HL-60 (cell line): Measurements from ENCODE around the gene PSMA5.

Source experiments
- DNase-seq, 2 experiments: peaks; one replicate each; pipeline ENCODE4 v3.0.0-alpha.2; 2010 to 2020; ENCODE audit warnings: low read depth in 1 of 2, low spot score in 1 of 2
- H3K27ac ChIP-seq: fragments of 250-450 bp; sonication (Bioruptor Pico); replicated peaks from 2 replicates; pipeline ENCODE4 v1.5.1; 2020; ENCODE audit warnings: mild to moderate bottlenecking, moderate library complexity
- H3K27me3 ChIP-seq: fragments of 250-450 bp; sonication (Bioruptor Pico); 2 replicates; pipeline ENCODE4 v1.5.1; 2021; ENCODE audit warnings: mild to moderate bottlenecking, moderate library complexity; ENCODE audit not compliant: insufficient read depth, poor library complexity, severe bottlenecking
- H3K4me3 ChIP-seq: replicated peaks from 2 replicates; pipeline ENCODE4 v1.5.1; 2011; ENCODE audit warnings: mild to moderate bottlenecking, control low read depth, low read length; ENCODE audit not compliant: insufficient read depth
- GABPA ChIP-seq: IDR thresholded peaks from 2 replicates; pipeline ENCODE4 v1.6.1; 2012; ENCODE audit warnings: low read depth
- POLR2AphosphoS5 ChIP-seq: IDR thresholded peaks from 2 replicates; pipeline ENCODE4 v1.6.1; 2012; ENCODE audit warnings: low read depth
- SPI1 ChIP-seq: IDR thresholded peaks from 2 replicates; pipeline ENCODE4 v1.6.1; 2012; ENCODE audit warnings: low read depth, mild to moderate bottlenecking, borderline replicate concordance
- TF ChIP-seq, protein P1 (sequence below): IDR thresholded peaks from 2 replicates; pipeline ENCODE4 v1.6.1; 2012; ENCODE audit warnings: low read depth; ENCODE audit not compliant: insufficient replicate concordance
- TF ChIP-seq, protein P2 (sequence below): IDR thresholded peaks from one replicate; pipeline ENCODE4 v1.5.1; 2011; ENCODE audit warnings: low read length, control low read depth, inconsistent platforms; ENCODE audit not compliant: insufficient read depth

Gene PSMA5

DNA sequence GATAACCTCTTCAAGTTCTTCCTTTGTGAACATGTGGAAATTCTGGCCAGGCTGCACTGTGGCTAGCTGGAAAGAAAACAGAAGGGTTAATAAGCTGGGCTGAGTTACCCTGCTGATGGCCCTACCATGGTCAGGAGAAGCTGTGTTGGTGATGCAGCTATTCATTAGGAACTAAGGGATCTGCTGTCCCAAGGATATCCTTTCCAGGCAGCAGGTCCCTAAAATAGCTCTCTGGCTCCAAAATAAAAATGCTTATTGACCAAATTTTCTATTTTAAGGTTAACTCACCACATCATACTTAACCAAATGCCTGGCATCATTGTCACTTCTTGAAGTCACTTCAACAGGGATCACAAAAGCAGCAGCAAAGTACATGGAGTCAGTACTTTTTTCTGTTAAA, 24.2 kb downstream of the PSMA5 start:
- TF ChIP-seq GABPA: no peak
- TF ChIP-seq, protein P1, sequence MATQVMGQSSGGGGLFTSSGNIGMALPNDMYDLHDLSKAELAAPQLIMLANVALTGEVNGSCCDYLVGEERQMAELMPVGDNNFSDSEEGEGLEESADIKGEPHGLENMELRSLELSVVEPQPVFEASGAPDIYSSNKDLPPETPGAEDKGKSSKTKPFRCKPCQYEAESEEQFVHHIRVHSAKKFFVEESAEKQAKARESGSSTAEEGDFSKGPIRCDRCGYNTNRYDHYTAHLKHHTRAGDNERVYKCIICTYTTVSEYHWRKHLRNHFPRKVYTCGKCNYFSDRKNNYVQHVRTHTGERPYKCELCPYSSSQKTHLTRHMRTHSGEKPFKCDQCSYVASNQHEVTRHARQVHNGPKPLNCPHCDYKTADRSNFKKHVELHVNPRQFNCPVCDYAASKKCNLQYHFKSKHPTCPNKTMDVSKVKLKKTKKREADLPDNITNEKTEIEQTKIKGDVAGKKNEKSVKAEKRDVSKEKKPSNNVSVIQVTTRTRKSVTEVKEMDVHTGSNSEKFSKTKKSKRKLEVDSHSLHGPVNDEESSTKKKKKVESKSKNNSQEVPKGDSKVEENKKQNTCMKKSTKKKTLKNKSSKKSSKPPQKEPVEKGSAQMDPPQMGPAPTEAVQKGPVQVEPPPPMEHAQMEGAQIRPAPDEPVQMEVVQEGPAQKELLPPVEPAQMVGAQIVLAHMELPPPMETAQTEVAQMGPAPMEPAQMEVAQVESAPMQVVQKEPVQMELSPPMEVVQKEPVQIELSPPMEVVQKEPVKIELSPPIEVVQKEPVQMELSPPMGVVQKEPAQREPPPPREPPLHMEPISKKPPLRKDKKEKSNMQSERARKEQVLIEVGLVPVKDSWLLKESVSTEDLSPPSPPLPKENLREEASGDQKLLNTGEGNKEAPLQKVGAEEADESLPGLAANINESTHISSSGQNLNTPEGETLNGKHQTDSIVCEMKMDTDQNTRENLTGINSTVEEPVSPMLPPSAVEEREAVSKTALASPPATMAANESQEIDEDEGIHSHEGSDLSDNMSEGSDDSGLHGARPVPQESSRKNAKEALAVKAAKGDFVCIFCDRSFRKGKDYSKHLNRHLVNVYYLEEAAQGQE: no peak
- no peak for TF ChIP-seq POLR2AphosphoS5
- no peak for TF ChIP-seq SPI1
- TF ChIP-seq, protein P2, sequence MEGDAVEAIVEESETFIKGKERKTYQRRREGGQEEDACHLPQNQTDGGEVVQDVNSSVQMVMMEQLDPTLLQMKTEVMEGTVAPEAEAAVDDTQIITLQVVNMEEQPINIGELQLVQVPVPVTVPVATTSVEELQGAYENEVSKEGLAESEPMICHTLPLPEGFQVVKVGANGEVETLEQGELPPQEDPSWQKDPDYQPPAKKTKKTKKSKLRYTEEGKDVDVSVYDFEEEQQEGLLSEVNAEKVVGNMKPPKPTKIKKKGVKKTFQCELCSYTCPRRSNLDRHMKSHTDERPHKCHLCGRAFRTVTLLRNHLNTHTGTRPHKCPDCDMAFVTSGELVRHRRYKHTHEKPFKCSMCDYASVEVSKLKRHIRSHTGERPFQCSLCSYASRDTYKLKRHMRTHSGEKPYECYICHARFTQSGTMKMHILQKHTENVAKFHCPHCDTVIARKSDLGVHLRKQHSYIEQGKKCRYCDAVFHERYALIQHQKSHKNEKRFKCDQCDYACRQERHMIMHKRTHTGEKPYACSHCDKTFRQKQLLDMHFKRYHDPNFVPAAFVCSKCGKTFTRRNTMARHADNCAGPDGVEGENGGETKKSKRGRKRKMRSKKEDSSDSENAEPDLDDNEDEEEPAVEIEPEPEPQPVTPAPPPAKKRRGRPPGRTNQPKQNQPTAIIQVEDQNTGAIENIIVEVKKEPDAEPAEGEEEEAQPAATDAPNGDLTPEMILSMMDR: no peak
- peaks cover 14% of the 10 kb centered on the region for H3K27me3 ChIP-seq
- H3K27ac ChIP-seq: no peak overlapping the region
- no peak for DNase-seq
- H3K4me3 ChIP-seq: no peak overlapping the region

DNA sequence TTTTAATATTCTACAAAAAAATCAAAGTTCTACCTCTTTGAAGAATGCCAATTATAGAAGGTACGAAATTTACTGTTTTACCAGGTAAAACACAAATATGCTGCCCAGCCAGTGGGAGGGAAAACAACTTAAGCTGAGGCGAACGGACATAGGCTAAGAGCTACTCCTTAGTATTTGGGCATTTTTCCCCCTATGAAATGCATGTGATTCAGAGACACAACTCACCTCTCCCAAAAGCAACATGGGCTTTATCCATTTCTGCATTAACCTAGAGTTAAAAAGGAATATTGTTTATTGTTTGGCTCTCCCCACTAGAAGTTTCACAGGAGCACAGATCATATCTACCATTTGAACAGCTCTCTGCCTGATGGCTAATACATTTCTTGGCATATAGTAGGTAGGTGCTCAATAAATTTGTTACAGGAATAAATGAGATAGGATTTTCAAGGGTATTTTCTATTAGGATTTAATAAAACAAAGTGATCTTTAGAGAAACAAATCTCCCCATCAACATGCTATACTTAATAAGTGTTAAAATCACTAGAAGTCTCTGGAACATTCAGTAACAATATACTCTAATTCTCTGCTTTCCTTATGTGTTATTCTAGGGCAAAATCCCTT, 26.1 kb downstream of the PSMA5 start:
- H3K4me3 ChIP-seq: no peak overlapping the region
- TF ChIP-seq SPI1: no peak
- TF ChIP-seq, protein P1: no peak
- TF ChIP-seq, protein P2: no peak
- no peak for TF ChIP-seq GABPA
- no peak for TF ChIP-seq POLR2AphosphoS5
- no peak for DNase-seq
- H3K27me3 ChIP-seq: peaks cover 22% of the 10 kb centered on the region
- no peak overlapping the region for H3K27ac ChIP-seq

DNA sequence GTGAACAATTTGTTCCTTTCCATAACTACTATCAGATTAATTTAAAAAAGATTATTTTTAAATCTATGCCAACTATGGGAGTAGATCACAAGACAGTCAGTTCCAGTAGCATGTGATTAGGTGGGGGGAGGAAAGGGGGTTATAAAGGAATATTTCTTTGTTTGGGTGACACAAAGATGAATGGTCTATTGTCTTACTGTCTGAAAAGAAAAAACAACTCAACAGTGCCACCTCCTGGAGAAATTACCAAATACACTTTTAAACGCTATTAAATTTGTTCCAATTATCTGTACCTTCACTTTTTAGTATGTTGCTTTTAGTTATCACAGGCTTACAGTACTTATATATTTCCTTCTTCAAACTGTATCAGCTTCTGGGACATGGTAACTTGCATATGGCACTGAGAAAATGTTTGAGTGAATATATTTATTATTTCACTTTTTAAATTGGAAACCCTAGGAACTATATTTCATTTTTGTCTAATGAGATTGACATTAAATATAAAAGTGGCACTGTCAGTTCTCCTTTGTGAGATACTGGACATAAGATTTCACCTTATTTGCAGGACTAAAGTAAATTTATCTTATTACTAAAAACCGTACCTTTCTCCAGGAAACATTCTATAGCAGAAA, 26.8 kb downstream of the PSMA5 start:
- H3K27me3 ChIP-seq: peaks cover 22% of the 10 kb centered on the region
- TF ChIP-seq, protein P2: no peak
- no peak for TF ChIP-seq SPI1
- TF ChIP-seq, protein P1: no peak
- no peak for TF ChIP-seq POLR2AphosphoS5
- TF ChIP-seq GABPA: no peak
- peak; percentile 21 to 26 for DNase-seq
- H3K27ac ChIP-seq: no peak overlapping the region
- H3K4me3 ChIP-seq: no peak overlapping the region
